CD8-positive, alpha-beta memory T cell (primary cell): ENCODE data around the gene SLC44A4. TPM values are rescaled to one million over a fixed set of nuclear protein-coding genes. Genes with fewer than 3 reads are reported as not detected.
"Not testable (repeated sequence)": the region's sequence is repeated elsewhere in the genome, so short reads cannot be mapped to it uniquely, and the experiment has no call there.

Source experiments
- CTCF ChIA-PET: fragments of 350-600 bp; sonication (Branson Sonifier 250); formaldehyde crosslinking; loops from one replicate; lab custom pipeline; 2021; ENCODE audit warnings: antibody characterized with exemption; lab: Charles Lee
- POLR2A ChIA-PET: fragments of 350-600 bp; sonication (Branson Sonifier 250); formaldehyde crosslinking; loops from one replicate; lab custom pipeline; 2021; ENCODE audit warnings: antibody characterized with exemption; lab: Charles Lee
- DNase-seq, 5 donors: peaks; one replicate each; pipeline versions ENCODE4 v3.0.0 to v3.0.0-alpha.2; 2020 to 2022; ENCODE audit warnings: mixed read lengths in 1 of 5
- H3K27ac ChIP-seq: one replicate; pipeline ENCODE4 v1.7.0; 2013; ENCODE audit warnings: low read depth, mild to moderate bottlenecking, low read length, moderate library complexity
- H3K27me3 ChIP-seq: 2 replicates; pipeline ENCODE4 v1.7.0; 2013; ENCODE audit warnings: low read length, mild to moderate bottlenecking; ENCODE audit not compliant: insufficient read depth, poor library complexity, severe bottlenecking
- H3K36me3 ChIP-seq: 2 replicates; pipeline ENCODE4 v1.7.0; 2013; ENCODE audit warnings: mild to moderate bottlenecking, low read length, moderate library complexity; ENCODE audit not compliant: insufficient read depth
- H3K4me1 ChIP-seq: 2 replicates; pipeline ENCODE4 v1.7.0; 2013; ENCODE audit warnings: mild to moderate bottlenecking, low read length, moderate library complexity; ENCODE audit not compliant: insufficient read depth
- H3K4me3 ChIP-seq: 2 replicates; pipeline ENCODE4 v1.7.0; 2013; ENCODE audit warnings: mild to moderate bottlenecking, low read length
- H3K9me3 ChIP-seq: 2 replicates; pipeline ENCODE4 v1.7.0; 2013; ENCODE audit warnings: mild to moderate bottlenecking, low read length
- H3K27ac Mint-ChIP-seq, 8 donors: one replicate each; pipeline ENCODE4 v1.8.0; 2020 to 2021; ENCODE audit warnings: mixed read lengths in 8 of 8, mild to moderate bottlenecking in 6 of 8, inconsistent platforms in 3 of 8, moderate library complexity in 3 of 8
- H3K27me3 Mint-ChIP-seq, 2 donors: one replicate each; pipeline ENCODE4 v1.8.0; 2020 to 2021; ENCODE audit warnings: mixed read lengths in 2 of 2, mild to moderate bottlenecking in 1 of 2, moderate library complexity in 1 of 2
- H3K36me3 Mint-ChIP-seq, 3 donors: one replicate each; pipeline ENCODE4 v1.8.0; 2020 to 2021; ENCODE audit warnings: mixed read lengths in 3 of 3, inconsistent platforms in 1 of 3, mild to moderate bottlenecking in 1 of 3
- H3K4me1 Mint-ChIP-seq, 3 donors: one replicate each; pipeline ENCODE4 v1.8.0; 2020 to 2021; ENCODE audit warnings: mixed read lengths in 3 of 3, inconsistent platforms in 1 of 3, mild to moderate bottlenecking in 1 of 3
- H3K4me3 Mint-ChIP-seq, 7 donors: one replicate each; pipeline ENCODE4 v1.8.0; 2020 to 2021; ENCODE audit warnings: mixed read lengths in 7 of 7, mild to moderate bottlenecking in 6 of 7, moderate library complexity in 4 of 7, inconsistent platforms in 2 of 7
- H3K9me3 Mint-ChIP-seq, 5 donors: one replicate each; pipeline ENCODE4 v1.8.0; 2020 to 2022; ENCODE audit warnings: mixed read lengths in 5 of 5, mild to moderate bottlenecking in 3 of 5, moderate library complexity in 2 of 5, inconsistent platforms in 1 of 5
- polyA plus RNA-seq: library from polyadenylated mRNA; unstranded; fragments of 300-500 nt; fragmentation: Illumina TruSeq; gene quantifications from one replicate; pipeline ENCODE4 v1.2.3, GENCODE V29; 2021
- total RNA-seq, 2 experiments: library from RNA; stranded (reverse); gene quantifications; one replicate each; pipeline ENCODE4 v1.2.3, GENCODE V29; 2021

Gene SLC44A4
- total and polyA plus RNA-seq, 3 experiments from 2014 or later, result not detected

DNA sequence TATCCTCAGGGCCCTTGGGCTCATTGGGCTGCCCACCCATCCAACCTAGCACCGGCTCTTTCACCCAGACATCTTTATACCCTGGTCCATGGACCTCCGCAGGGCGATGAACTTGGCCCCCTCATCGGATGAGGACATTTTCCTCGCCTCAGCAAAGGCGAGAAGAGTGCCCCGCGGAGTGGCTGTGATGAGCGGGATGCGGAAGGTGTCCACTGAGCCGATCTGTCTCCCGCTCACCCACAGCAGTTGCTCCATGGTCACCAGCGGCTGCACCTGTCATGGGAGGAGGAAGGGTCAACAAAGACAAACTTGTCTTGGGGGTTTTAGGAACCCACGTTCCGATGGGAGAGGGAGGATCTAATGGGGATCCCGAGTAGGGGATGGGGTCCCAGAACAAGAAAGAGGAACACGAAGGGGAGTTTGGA lies 16.9 kb downstream of the SLC44A4 start:
- Mint-ChIP-seq H3K27me3 (peaks cover 0 to 4% of the 10 kb centered on the region in 2 donors), H3K4me1 (peaks cover 25 to 26% (median 26%) of the 10 kb centered on the region in 3 donors), H3K9me3 (no peaks in the 10 kb centered on the region), H3K36me3 (peaks cover 0 to 51% (median 2%) of the 10 kb centered on the region in 3 donors), H3K4me3 (peak overlapping the region; percentile 80 to 97 (median 93)), H3K27ac (peak overlapping the region; percentile 82 to 97 (median 94))
- H3K36me3 ChIP-seq, result peaks cover 24% of the 10 kb centered on the region
- no peaks in the 10 kb centered on the region for H3K27me3 ChIP-seq
- no peaks in the 10 kb centered on the region for H3K9me3 ChIP-seq
- DNase-seq, result no peak
- CTCF ChIA-PET, result interaction anchor here (1.0 to 1.6 kb wide), 4 partner anchors 27 to 268 kb away, joined by 3 read pairs; partner anchors contain the start of gene FKBPL
- POLR2A ChIA-PET, result interaction anchor here (1.1 to 1.8 kb wide), 6 partner anchors 26 to 210 kb away, joined by 4 to 12 read pairs (median 6); partner anchors contain the start of genes ABHD16A, BAG6, HSPA1A and HSPA1L
- peak overlapping the region; percentile 95 for H3K27ac ChIP-seq
- H3K4me1 ChIP-seq, result peaks cover 21% of the 10 kb centered on the region
- H3K4me3 ChIP-seq, result peak overlapping the region; percentile 87

DNA sequence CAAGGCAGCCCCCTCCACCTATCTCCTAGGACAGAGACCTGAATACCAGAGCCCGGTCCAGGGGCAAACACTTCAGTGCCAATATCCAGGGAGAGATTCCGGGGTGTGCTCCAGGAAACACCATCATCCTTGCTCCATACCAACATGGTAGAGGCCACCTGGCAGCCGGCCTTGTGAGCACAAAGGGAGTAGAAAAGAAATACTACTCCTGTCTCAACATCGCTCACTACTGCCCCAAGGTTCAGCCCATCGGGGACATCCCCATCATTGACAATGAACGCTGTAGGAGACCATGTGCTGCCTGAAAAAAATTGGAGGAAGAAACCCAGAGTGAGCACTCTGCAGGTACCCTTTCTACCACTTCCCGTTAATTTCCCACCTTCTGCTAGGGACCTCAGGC lies 17.6 kb downstream of the SLC44A4 start:
- Histone ChIP-seq H3K27ac (no peak overlapping the region), H3K36me3 (peaks cover 24% of the 10 kb centered on the region), H3K4me1 (peaks cover 21% of the 10 kb centered on the region), H3K9me3 (no peaks in the 10 kb centered on the region), H3K4me3 (no peak overlapping the region), H3K27me3 (no peaks in the 10 kb centered on the region)
- Mint-ChIP-seq H3K27me3 (peaks cover 0 to 4% of the 10 kb centered on the region in 2 donors), H3K4me3 (peak overlapping the region in 6 of 7 donors; percentile 65 to 94 (median 86)), H3K27ac (peak overlapping the region in 6 of 8 donors; percentile 27 to 95 (median 92)), H3K4me1 (peaks cover 25 to 26% (median 26%) of the 10 kb centered on the region in 3 donors), H3K9me3 (no peaks in the 10 kb centered on the region), H3K36me3 (peaks cover 0 to 52% (median 2%) of the 10 kb centered on the region in 3 donors)
- CTCF ChIA-PET, result no interaction called here
- no peak for DNase-seq
- POLR2A ChIA-PET, result interaction anchor here (0.5 kb wide), 1 partner anchor 198 kb away, joined by 3 read pairs; no protein-coding TSS in a partner anchor

DNA sequence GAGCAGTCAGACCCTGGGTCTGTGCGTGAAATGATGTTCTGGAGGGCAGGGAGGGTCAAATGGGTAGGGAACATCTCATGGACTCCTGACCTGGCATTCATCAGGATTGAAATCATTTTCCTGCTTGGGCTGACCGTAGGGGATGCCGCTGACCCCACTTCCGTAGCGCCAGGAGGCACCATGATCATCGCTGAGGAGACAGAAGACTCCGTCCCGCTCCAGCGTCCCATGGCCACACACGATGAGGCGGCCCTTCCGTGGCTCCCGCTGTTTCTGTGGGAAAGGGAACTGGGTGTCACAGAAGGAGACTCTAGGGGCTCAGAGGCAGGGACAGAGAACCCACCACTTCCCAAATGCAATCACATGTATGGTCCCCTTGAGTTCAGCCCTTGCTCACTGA lies 18.4 kb downstream of the SLC44A4 start:
- Mint-ChIP-seq H3K36me3 (peaks cover 0 to 53% (median 2%) of the 10 kb centered on the region in 3 donors), H3K9me3 (no peaks in the 10 kb centered on the region), H3K27me3 (peaks cover 0 to 4% of the 10 kb centered on the region in 2 donors), H3K4me1 (peaks cover 25 to 26% (median 26%) of the 10 kb centered on the region in 3 donors), H3K27ac (peak overlapping the region in 4 of 8 donors; percentile 24 to 61 (median 54)), H3K4me3 (peak overlapping the region in 4 of 7 donors; percentile 59 to 82 (median 77))
- ChIA-PET CTCF (no interaction called here), POLR2A (no interaction called here)
- no peak overlapping the region for H3K27ac ChIP-seq
- H3K4me1 ChIP-seq, result peaks cover 21% of the 10 kb centered on the region
- no peaks in the 10 kb centered on the region for H3K27me3 ChIP-seq
- H3K36me3 ChIP-seq, result peaks cover 24% of the 10 kb centered on the region
- no peaks in the 10 kb centered on the region for H3K9me3 ChIP-seq
- H3K4me3 ChIP-seq, result no peak overlapping the region
- no peak for DNase-seq

DNA sequence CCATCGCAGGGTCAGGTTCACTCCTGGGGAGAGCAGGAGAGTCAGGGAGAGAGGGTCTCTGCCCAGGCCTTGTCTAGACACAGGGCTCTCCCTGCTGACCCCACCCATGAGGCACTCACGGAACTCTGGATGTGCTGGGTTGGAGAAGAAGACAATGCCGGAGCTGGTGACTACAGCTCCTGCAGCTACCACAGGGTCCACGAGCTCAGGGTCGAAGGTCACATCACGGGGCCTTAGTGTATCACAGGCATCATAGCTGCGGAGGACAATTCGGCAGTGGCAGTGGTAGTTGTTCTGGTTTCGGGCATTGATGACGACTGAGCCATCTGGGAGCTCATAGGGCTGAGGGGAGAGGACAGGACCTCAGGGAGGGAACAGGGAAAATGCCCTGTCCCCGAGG lies 18.9 kb downstream of the SLC44A4 start:
- Mint-ChIP-seq H3K4me3 (peak overlapping the region in 5 of 7 donors; percentile 45 to 82 (median 77)), H3K36me3 (peaks cover 0 to 55% (median 2%) of the 10 kb centered on the region in 3 donors), H3K9me3 (peaks cover 0 to 1% (median 0%) of the 10 kb centered on the region in 5 donors), H3K4me1 (peaks cover 25 to 26% (median 26%) of the 10 kb centered on the region in 3 donors), H3K27ac (peak overlapping the region in 6 of 8 donors; percentile 24 to 91 (median 58)), H3K27me3 (peaks cover 0 to 4% of the 10 kb centered on the region in 2 donors)
- CTCF ChIA-PET, result no interaction called here
- no peak overlapping the region for H3K27ac ChIP-seq
- no peaks in the 10 kb centered on the region for H3K9me3 ChIP-seq
- H3K4me1 ChIP-seq, result peaks cover 21% of the 10 kb centered on the region
- peaks cover 24% of the 10 kb centered on the region for H3K36me3 ChIP-seq
- no peak for DNase-seq
- no peaks in the 10 kb centered on the region for H3K27me3 ChIP-seq
- H3K4me3 ChIP-seq, result no peak overlapping the region
- POLR2A ChIA-PET, result no interaction called here

DNA sequence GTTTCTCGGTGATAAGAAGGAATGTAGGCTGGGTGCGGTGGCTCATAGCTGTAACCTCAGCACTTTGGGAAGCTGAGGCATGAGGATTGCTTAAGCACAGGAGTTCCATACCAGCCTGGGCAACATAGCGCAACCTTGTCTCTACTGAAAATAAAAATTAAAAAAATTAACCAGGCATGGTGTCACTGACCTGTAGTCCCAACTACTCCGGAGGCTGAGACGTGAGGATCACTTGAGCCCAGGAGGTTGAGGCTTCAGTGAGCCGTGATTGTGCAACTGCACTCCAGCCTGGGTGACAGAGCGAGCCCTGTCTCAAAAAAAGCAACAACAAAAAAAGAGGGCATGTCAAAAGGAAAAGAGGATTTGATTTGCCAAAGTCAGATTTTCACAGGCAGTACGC lies 20.1 kb downstream of the SLC44A4 start:
- H3K9me3 ChIP-seq, result no peaks in the 10 kb centered on the region
- POLR2A ChIA-PET, result interaction anchor here (0.6 kb wide), 1 partner anchor 123 kb away, joined by 3 read pairs; no protein-coding TSS in a partner anchor
- peaks cover 20 to 24% (median 23%) of the 10 kb centered on the region in 3 donors for H3K4me1 Mint-ChIP-seq
- H3K9me3 Mint-ChIP-seq, result peaks cover 0 to 1% (median 0%) of the 10 kb centered on the region in 5 donors
- H3K36me3 ChIP-seq, result peaks cover 24% of the 10 kb centered on the region
- no peak overlapping the region for H3K4me3 ChIP-seq
- no peak overlapping the region for H3K4me3 Mint-ChIP-seq
- H3K4me1 ChIP-seq, result peaks cover 14% of the 10 kb centered on the region
- H3K27me3 Mint-ChIP-seq, result peaks cover 0 to 4% of the 10 kb centered on the region in 2 donors
- no peak overlapping the region for H3K27ac ChIP-seq
- DNase-seq, result no peak
- H3K27ac Mint-ChIP-seq, result peak overlapping the region in 1 of 8 donors; percentile 17
- CTCF ChIA-PET, result interaction anchor here (1.0 kb wide), 1 partner anchor 29 kb away, joined by 3 read pairs; no protein-coding TSS in a partner anchor
- H3K36me3 Mint-ChIP-seq, result peaks cover 0 to 54% (median 2%) of the 10 kb centered on the region in 3 donors
- no peaks in the 10 kb centered on the region for H3K27me3 ChIP-seq

DNA sequence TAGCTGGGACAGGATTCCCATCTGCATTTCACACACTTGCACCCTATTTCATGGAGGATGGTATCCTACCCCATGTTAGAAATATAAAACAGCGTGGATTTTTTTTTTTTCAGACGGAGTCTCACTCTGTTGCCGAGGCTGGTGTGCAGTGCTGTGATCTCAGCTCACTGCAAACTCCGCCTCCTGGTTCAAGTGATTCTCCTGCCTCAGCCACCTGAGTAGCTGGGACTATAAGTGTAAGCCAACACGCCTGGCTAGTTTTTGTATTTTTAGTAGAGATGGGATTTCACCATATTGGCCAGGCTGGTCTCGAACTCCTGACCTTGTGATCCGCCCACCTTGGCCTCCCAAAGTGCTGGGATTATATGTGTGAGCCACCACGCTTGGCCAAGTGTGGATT lies 21.0 kb downstream of the SLC44A4 start:
- DNase-seq, H3K9me3 Mint-ChIP-seq, H3K4me3 Mint-ChIP-seq, H3K27me3 ChIP-seq, POLR2A ChIA-PET, H3K27me3 Mint-ChIP-seq, H3K4me1 ChIP-seq, H3K27ac ChIP-seq, H3K9me3 ChIP-seq, H3K4me3 ChIP-seq: not testable (repeated sequence)
- CTCF ChIA-PET, result interaction anchor here (1.0 kb wide), 1 partner anchor 28 kb away, joined by 3 read pairs; no protein-coding TSS in a partner anchor
- Mint-ChIP-seq H3K27ac (peak overlapping the region in 1 of 8 donors; percentile 19), H3K36me3 (peaks cover 0 to 51% (median 2%) of the 10 kb centered on the region in 3 donors), H3K4me1 (peaks cover 13 to 15% (median 15%) of the 10 kb centered on the region in 3 donors)
- peaks cover 24% of the 10 kb centered on the region for H3K36me3 ChIP-seq

DNA sequence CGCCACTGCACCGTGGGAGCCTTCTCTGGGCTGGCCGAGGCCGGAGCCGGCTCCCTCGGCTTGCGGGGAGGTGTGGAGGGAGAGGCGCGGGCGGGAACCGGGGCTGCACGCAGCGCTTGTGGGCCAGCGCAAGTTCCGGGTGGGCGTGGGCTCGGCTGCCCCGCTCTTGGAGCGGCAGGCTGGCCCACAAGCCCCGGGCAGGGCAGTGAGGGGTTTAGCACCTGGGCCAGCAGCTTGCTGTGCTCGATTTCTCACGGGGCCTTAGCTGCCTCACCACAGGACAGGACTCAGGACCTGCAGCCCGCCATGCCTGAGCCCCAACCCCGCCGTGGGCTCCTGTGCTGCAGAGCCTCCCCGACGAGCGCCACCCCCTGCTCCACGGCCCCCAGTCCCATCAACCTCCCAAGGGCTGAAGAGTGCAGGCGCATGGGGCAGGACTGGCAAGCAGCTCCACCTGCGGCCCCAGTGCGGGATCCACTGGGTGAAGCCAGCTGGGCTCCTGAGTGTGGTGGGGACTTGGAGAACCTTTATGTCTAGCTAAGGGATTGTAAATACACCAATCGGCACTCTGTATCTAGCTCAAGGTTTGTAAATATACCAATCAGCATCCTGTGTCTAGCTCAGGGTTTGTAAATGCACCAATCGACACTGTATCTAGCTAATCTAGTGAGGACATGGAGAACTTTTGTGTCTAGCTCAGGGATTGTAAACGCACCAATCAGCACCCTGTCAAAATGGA lies 26.6 kb downstream of the SLC44A4 start:
- H3K36me3 ChIP-seq, H3K36me3 Mint-ChIP-seq, H3K4me3 ChIP-seq, CTCF ChIA-PET, POLR2A ChIA-PET, H3K4me1 ChIP-seq, H3K27ac ChIP-seq, H3K4me1 Mint-ChIP-seq, H3K27me3 Mint-ChIP-seq, H3K27me3 ChIP-seq, H3K9me3 ChIP-seq, DNase-seq, H3K9me3 Mint-ChIP-seq, H3K27ac Mint-ChIP-seq: not testable (repeated sequence)
- peak overlapping the region in 1 of 7 donors; percentile 37 for H3K4me3 Mint-ChIP-seq

DNA sequence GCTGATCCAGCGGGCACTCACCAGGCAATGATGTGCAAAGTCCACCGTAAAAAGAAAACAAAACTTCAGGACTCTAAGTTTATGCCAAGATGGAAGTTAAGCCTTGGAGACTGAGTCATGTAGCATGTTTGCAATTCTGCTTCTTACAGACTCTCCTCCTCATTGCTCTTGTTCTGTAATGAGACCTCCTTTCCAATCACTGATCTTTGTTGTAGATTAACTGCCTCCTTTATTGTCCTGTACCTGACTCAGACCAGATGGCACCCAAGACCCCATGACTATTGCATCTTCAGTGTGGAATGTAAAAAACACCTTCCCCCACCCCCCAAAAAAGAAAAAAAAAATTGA lies 27.3 kb downstream of the SLC44A4 start:
- Mint-ChIP-seq H3K9me3 (peaks cover 0 to 1% (median 0%) of the 10 kb centered on the region in 5 donors), H3K27me3 (no peaks in the 10 kb centered on the region), H3K27ac (peak overlapping the region in 1 of 8 donors; percentile 82), H3K36me3 (peaks cover 0 to 3% (median 0%) of the 10 kb centered on the region in 3 donors), H3K4me1 (no peaks in the 10 kb centered on the region), H3K4me3 (no peak overlapping the region)
- DNase-seq, result no peak
- Histone ChIP-seq H3K36me3 (no peaks in the 10 kb centered on the region), H3K27me3 (no peaks in the 10 kb centered on the region), H3K4me1 (no peaks in the 10 kb centered on the region), H3K27ac (no peak overlapping the region), H3K4me3 (no peak overlapping the region), H3K9me3 (no peaks in the 10 kb centered on the region)
- POLR2A ChIA-PET, result no interaction called here
- CTCF ChIA-PET, result no interaction called here
